HepG2 (cell line): Measurements from ENCODE around the gene DHX16. TPM values are rescaled to one million over a fixed set of nuclear protein-coding genes. Genes with fewer than 3 reads are reported as not detected.

ENCODE experiments used
- AHR ChIP-seq: IDR thresholded peaks from 2 replicates; pipeline ENCODE4 v1.6.1; 2018; ENCODE audit warnings: missing genetic modification reagents, missing compliant biosample characterization
- ATF1 ChIP-seq: IDR thresholded peaks from 2 replicates; pipeline ENCODE4 v1.6.1; 2016; ENCODE audit warnings: mild to moderate bottlenecking, control low read depth
- DR1 ChIP-seq: sonication (generic); formaldehyde crosslinking; IDR thresholded peaks from 2 replicates; pipeline ENCODE4 v1.8.0; 2021; ENCODE audit warnings: mild to moderate bottlenecking, missing genetic modification reagents, inconsistent platforms
- MAFF ChIP-seq: IDR thresholded peaks from 2 replicates; pipeline ENCODE4 v1.6.1; 2011; ENCODE audit warnings: low read depth, low read length, improper control_type of control experiment
- NRL ChIP-seq: sonication (generic); formaldehyde crosslinking; IDR thresholded peaks from 2 replicates; pipeline ENCODE4 v1.5.0; 2020; ENCODE audit warnings: missing genetic modification reagents, mild to moderate bottlenecking, moderate library complexity, borderline replicate concordance
- PHF5A ChIP-seq: IDR thresholded peaks from one replicate; pipeline ENCODE4 v1.6.1; 2018; ENCODE audit warnings: low read depth, missing genetic modification reagents; ENCODE audit not compliant: unreplicated experiment
- RAD21 ChIP-seq: fragments of 450-650 bp; formaldehyde crosslinking; IDR thresholded peaks from 2 replicates; pipeline ENCODE4 v1.5.0; 2020; ENCODE audit warnings: mild to moderate bottlenecking
- RORA ChIP-seq: sonication (generic); formaldehyde crosslinking; IDR thresholded peaks from 2 replicates; pipeline ENCODE4 v1.5.0; 2020; ENCODE audit warnings: mild to moderate bottlenecking, missing genetic modification reagents, moderate library complexity
- SETDB1 ChIP-seq: sonication (generic); formaldehyde crosslinking; IDR thresholded peaks from 2 replicates; pipeline ENCODE4 v1.5.1; 2020; ENCODE audit warnings: missing genetic modification reagents, mild to moderate bottlenecking, borderline replicate concordance
- SIN3B ChIP-seq: fragments of 150-350 bp; IDR thresholded peaks from 2 replicates; pipeline ENCODE4 v1.6.1; 2014; ENCODE audit warnings: low read length
- ZFX ChIP-seq: sonication (generic); formaldehyde crosslinking; IDR thresholded peaks from 2 replicates; pipeline ENCODE4 v1.4.0; 2020; ENCODE audit warnings: mild to moderate bottlenecking, low read depth, missing genetic modification reagents, moderate library complexity
- ZNF263 ChIP-seq: sonication (generic); formaldehyde crosslinking; IDR thresholded peaks from 2 replicates; pipeline ENCODE4 v1.4.0; 2020; ENCODE audit warnings: missing genetic modification reagents
- ZNF326 ChIP-seq: sonication (generic); formaldehyde crosslinking; IDR thresholded peaks from 2 replicates; pipeline ENCODE4 v1.4.0; 2020; ENCODE audit warnings: missing genetic modification reagents, borderline replicate concordance
- ZNF451 ChIP-seq: sonication (generic); formaldehyde crosslinking; IDR thresholded peaks from 2 replicates; pipeline ENCODE4 v1.5.0; 2020; ENCODE audit warnings: mild to moderate bottlenecking, missing genetic modification reagents
- ZNF772 ChIP-seq: sonication (generic); formaldehyde crosslinking; IDR thresholded peaks from 2 replicates; pipeline ENCODE4 v1.5.0; 2020; ENCODE audit warnings: mild to moderate bottlenecking, missing genetic modification reagents
- ZNF776 ChIP-seq: sonication (generic); formaldehyde crosslinking; IDR thresholded peaks from 2 replicates; pipeline ENCODE4 v1.4.0; 2020; ENCODE audit warnings: mild to moderate bottlenecking, missing genetic modification reagents
- ZSCAN30 ChIP-seq: sonication (generic); formaldehyde crosslinking; IDR thresholded peaks from 2 replicates; pipeline ENCODE4 v1.5.0; 2020; ENCODE audit warnings: mild to moderate bottlenecking, missing genetic modification reagents
- ZZZ3 ChIP-seq: sonication (generic); formaldehyde crosslinking; IDR thresholded peaks from 2 replicates; pipeline ENCODE4 v1.4.0; 2020; ENCODE audit warnings: missing genetic modification reagents, mild to moderate bottlenecking, borderline replicate concordance
- polyA plus RNA-seq, 8 experiments: library from polyadenylated mRNA; depleted of rRNA in 3 of 8; stranded (reverse) in 7 of 8; unstranded in 1 of 8; fragments of >200 nt; fragmentation: Illumina TruSeq in 4 of 8; extraction: Trizol in 4 of 8; gene quantifications; 2 replicates each; pipeline versions ENCODE4 v1.2.1 to v1.2.3, GENCODE V29; 2011 to 2016; ENCODE audit warnings: low read depth in 4 of 8, missing spikeins in 1 of 8, mixed read lengths in 1 of 8; ENCODE audit not compliant: insufficient read depth in 1 of 8
- total RNA-seq, 5 experiments: library from RNA; depleted of rRNA; stranded (reverse); fragments of >200 nt; fragmentation: Illumina TruSeq; extraction: Trizol; gene quantifications; 2 replicates each; pipeline ENCODE4 v1.2.3, GENCODE V29; 2016; ENCODE audit warnings: low read depth in 1 of 5
- TF ChIP-seq, protein P1 (sequence below): sonication (generic); formaldehyde crosslinking; IDR thresholded peaks from 2 replicates; pipeline ENCODE4 v1.5.0; 2020; ENCODE audit warnings: mild to moderate bottlenecking, missing genetic modification reagents
- TF ChIP-seq, protein P2 (sequence below): IDR thresholded peaks from 2 replicates; pipeline ENCODE4 v1.6.1; 2012; ENCODE audit warnings: inconsistent platforms
- TF ChIP-seq, protein P3 (sequence below): sonication (generic); formaldehyde crosslinking; IDR thresholded peaks from 2 replicates; pipeline ENCODE4 v1.4.0; 2020; ENCODE audit warnings: missing genetic modification reagents; ENCODE audit errors: not compliant biosample characterization
- TF ChIP-seq, protein P4 (sequence below): sonication (generic); formaldehyde crosslinking; IDR thresholded peaks from 2 replicates; pipeline ENCODE4 v1.4.0; 2020; ENCODE audit warnings: missing genetic modification reagents, mild to moderate bottlenecking, borderline replicate concordance
- TF ChIP-seq, protein P5 (sequence below): sonication (generic); formaldehyde crosslinking; conservative IDR thresholded peaks from 2 replicates; pipeline ENCODE4 v1.4.0; 2020; ENCODE audit warnings: missing genetic modification reagents

DHX16 gene
- total and polyA plus RNA-seq, 2 of the 13 experiments (the other 11 are each of a cell fraction or from before 2014, with no cell fraction given) = 57.0 to 58.5 TPM

DNA sequence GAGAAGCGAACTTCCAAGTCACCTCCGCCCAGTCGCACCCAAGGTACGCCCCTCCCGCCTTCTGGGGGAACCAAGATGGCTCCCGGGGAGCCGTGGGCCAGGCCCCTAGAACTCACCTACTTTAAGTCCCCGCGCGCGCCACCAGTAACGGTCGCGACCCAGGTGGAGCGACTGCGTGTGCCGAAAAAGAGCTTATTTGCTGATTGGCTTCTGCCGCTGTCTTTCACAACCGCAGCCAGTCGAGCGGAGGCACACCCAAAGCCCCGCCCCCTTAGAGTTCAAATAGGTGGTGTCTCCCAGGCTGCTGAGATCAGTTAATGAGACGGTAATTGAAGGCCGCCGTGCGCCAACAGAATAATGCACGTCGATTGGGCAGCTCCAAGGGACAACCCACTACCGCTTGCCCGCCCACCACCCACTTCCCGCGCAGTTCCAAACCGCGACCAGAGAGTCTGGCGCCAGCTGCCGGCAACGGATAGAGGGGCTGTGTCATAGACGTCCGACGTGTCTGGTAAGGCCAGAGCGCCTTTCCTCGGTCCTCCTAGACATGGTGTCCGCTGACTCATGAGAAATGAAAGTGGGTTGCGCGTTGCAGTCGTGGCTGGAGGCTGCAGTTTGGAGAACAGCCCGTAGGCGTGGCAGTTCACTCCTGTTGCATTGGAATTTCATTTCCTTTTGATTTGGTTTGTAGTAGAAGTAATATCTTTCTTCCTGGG lies 44.5 kb upstream of the DHX16 start, which contains the start of gene MDC1 (continued):
- TF ChIP-seq, protein P1, sequence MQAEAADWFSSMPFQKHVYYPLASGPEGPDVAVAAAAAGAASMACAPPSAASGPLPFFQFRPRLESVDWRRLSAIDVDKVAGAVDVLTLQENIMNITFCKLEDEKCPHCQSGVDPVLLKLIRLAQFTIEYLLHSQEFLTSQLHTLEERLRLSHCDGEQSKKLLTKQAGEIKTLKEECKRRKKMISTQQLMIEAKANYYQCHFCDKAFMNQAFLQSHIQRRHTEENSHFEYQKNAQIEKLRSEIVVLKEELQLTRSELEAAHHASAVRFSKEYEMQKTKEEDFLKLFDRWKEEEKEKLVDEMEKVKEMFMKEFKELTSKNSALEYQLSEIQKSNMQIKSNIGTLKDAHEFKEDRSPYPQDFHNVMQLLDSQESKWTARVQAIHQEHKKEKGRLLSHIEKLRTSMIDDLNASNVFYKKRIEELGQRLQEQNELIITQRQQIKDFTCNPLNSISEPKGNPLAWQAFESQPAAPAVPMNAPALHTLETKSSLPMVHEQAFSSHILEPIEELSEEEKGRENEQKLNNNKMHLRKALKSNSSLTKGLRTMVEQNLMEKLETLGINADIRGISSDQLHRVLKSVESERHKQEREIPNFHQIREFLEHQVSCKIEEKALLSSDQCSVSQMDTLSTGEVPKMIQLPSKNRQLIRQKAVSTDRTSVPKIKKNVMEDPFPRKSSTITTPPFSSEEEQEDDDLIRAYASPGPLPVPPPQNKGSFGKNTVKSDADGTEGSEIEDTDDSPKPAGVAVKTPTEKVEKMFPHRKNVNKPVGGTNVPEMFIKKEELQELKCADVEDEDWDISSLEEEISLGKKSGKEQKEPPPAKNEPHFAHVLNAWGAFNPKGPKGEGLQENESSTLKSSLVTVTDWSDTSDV = no peak; the same call in 1 of the 2 replicates
- TF ChIP-seq ZNF776 (CRISPR knock-in tag) = no peak; the same call in 1 of the 2 replicates
- TF ChIP-seq, protein P2, sequence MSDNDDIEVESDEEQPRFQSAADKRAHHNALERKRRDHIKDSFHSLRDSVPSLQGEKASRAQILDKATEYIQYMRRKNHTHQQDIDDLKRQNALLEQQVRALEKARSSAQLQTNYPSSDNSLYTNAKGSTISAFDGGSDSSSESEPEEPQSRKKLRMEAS = peak; percentile 90
- TF ChIP-seq NRL (CRISPR knock-in tag) = peak; percentile 93; the same call in 1 of the 2 replicates
- peak; percentile 90 for TF ChIP-seq ATF1 (CRISPR knock-in tag)
- TF ChIP-seq, protein P3, sequence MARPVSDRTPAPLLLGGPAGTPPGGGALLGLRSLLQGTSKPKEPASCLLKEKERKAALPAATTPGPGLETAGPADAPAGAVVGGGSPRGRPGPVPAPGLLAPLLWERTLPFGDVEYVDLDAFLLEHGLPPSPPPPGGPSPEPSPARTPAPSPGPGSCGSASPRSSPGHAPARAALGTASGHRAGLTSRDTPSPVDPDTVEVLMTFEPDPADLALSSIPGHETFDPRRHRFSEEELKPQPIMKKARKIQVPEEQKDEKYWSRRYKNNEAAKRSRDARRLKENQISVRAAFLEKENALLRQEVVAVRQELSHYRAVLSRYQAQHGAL = no peak
- TF ChIP-seq SIN3B = peak; percentile 86
- TF ChIP-seq ZNF772 = peak; percentile 99
- TF ChIP-seq RAD21 (CRISPR knock-in tag) = peak; percentile 39; the same call in 1 of the 2 replicates
- TF ChIP-seq ZNF451 (CRISPR knock-in tag) = no peak
- TF ChIP-seq ZNF263 = no peak
- peak; percentile 83; the same call in 1 of the 2 replicates for TF ChIP-seq AHR (CRISPR knock-in tag)
- TF ChIP-seq ZFX = peak; percentile 83
- peak; percentile 98 for TF ChIP-seq DR1
- TF ChIP-seq, protein P4, sequence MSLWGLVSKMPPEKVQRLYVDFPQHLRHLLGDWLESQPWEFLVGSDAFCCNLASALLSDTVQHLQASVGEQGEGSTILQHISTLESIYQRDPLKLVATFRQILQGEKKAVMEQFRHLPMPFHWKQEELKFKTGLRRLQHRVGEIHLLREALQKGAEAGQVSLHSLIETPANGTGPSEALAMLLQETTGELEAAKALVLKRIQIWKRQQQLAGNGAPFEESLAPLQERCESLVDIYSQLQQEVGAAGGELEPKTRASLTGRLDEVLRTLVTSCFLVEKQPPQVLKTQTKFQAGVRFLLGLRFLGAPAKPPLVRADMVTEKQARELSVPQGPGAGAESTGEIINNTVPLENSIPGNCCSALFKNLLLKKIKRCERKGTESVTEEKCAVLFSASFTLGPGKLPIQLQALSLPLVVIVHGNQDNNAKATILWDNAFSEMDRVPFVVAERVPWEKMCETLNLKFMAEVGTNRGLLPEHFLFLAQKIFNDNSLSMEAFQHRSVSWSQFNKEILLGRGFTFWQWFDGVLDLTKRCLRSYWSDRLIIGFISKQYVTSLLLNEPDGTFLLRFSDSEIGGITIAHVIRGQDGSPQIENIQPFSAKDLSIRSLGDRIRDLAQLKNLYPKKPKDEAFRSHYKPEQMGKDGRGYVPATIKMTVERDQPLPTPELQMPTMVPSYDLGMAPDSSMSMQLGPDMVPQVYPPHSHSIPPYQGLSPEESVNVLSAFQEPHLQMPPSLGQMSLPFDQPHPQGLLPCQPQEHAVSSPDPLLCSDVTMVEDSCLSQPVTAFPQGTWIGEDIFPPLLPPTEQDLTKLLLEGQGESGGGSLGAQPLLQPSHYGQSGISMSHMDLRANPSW (CRISPR knock-in tag) = peak; percentile 99
- TF ChIP-seq, protein P5, sequence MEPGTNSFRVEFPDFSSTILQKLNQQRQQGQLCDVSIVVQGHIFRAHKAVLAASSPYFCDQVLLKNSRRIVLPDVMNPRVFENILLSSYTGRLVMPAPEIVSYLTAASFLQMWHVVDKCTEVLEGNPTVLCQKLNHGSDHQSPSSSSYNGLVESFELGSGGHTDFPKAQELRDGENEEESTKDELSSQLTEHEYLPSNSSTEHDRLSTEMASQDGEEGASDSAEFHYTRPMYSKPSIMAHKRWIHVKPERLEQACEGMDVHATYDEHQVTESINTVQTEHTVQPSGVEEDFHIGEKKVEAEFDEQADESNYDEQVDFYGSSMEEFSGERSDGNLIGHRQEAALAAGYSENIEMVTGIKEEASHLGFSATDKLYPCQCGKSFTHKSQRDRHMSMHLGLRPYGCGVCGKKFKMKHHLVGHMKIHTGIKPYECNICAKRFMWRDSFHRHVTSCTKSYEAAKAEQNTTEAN = peak; percentile 87
- no peak for TF ChIP-seq ZSCAN30 (CRISPR knock-in tag)
- no peak for TF ChIP-seq SETDB1 (CRISPR knock-in tag)
- peak; percentile 100 for TF ChIP-seq PHF5A (CRISPR knock-in tag)
- no peak for TF ChIP-seq ZNF326
- peak; percentile 97 for TF ChIP-seq ZZZ3 (CRISPR knock-in tag)
- no peak for TF ChIP-seq RORA (CRISPR knock-in tag)
- peak; percentile 99 for TF ChIP-seq MAFF
